Astrocyte (in vitro differentiated cells and primary cell): ENCODE measurements around the gene HOXD10. TPM values are rescaled to one million over a fixed set of nuclear protein-coding genes. Genes with fewer than 3 reads are reported as not detected.

Experiments used
- DNase-seq: peaks from one replicate; pipeline ENCODE4 v3.0.0-alpha.2; 2010; ENCODE audit warnings: low read depth
- FAIRE-seq: peaks from 2 replicates; lab custom pipeline; 2011; peaks lifted over from hg19 to GRCh38; lab: Jason Lieb, UNC
- H2AFZ ChIP-seq: 2 replicates; pipeline ENCODE4 v1.6.0; 2012; ENCODE audit warnings: low read depth, low read length, inconsistent platforms
- H3K27ac ChIP-seq: 2 replicates; pipeline ENCODE4 v1.5.1; 2011; ENCODE audit warnings: low read depth, low read length, inconsistent platforms
- H3K27me3 ChIP-seq: 2 replicates; pipeline ENCODE4 v1.6.0; 2011; ENCODE audit warnings: low read length, inconsistent platforms; ENCODE audit not compliant: insufficient read depth
- H3K36me3 ChIP-seq: 2 replicates; pipeline ENCODE4 v1.5.1; 2011; ENCODE audit warnings: low read length, inconsistent platforms; ENCODE audit not compliant: insufficient read depth
- H3K4me1 ChIP-seq: 2 replicates; pipeline ENCODE4 v1.5.1; 2011; ENCODE audit warnings: low read length, inconsistent platforms; ENCODE audit not compliant: insufficient read depth
- H3K4me2 ChIP-seq: 2 replicates; pipeline ENCODE4 v1.6.0; 2012; ENCODE audit warnings: low read length, inconsistent platforms
- H3K4me3 ChIP-seq: 2 replicates; pipeline ENCODE4 v1.5.1; 2011; ENCODE audit warnings: low read depth, mild to moderate bottlenecking, low read length, inconsistent platforms; ENCODE audit not compliant: insufficient read depth
- H3K79me2 ChIP-seq: 2 replicates; pipeline ENCODE4 v1.6.0; 2012; ENCODE audit warnings: mild to moderate bottlenecking, low read length, inconsistent platforms; ENCODE audit not compliant: insufficient read depth
- H3K9ac ChIP-seq: 2 replicates; pipeline ENCODE4 v1.6.0; 2012; ENCODE audit warnings: mild to moderate bottlenecking, low read length, inconsistent platforms
- H3K9me3 ChIP-seq: 2 replicates; pipeline ENCODE4 v1.5.1; 2012; ENCODE audit warnings: low read depth, mild to moderate bottlenecking, low read length, inconsistent platforms; ENCODE audit not compliant: insufficient read depth
- H4K20me1 ChIP-seq: 2 replicates; pipeline ENCODE4 v1.6.0; 2012; ENCODE audit warnings: low read length, inconsistent platforms; ENCODE audit not compliant: insufficient read depth
- H3K27ac Mint-ChIP-seq: one replicate; pipeline ENCODE4 v1.8.0; 2021; ENCODE audit warnings: mild to moderate bottlenecking, mixed read lengths; ENCODE audit not compliant: unreplicated experiment
- H3K27me3 Mint-ChIP-seq: one replicate; pipeline ENCODE4 v1.8.0; 2021; ENCODE audit warnings: low read depth, mixed read lengths; ENCODE audit not compliant: unreplicated experiment
- H3K36me3 Mint-ChIP-seq: one replicate; pipeline ENCODE4 v1.8.0; 2021; ENCODE audit warnings: low read depth, mixed read lengths; ENCODE audit not compliant: unreplicated experiment
- H3K4me1 Mint-ChIP-seq: one replicate; pipeline ENCODE4 v1.8.0; 2021; ENCODE audit warnings: low read depth, mixed read lengths; ENCODE audit not compliant: unreplicated experiment
- H3K4me3 Mint-ChIP-seq: one replicate; pipeline ENCODE4 v1.8.0; 2021; ENCODE audit warnings: mild to moderate bottlenecking, moderate library complexity, mixed read lengths; ENCODE audit not compliant: unreplicated experiment
- H3K9me3 Mint-ChIP-seq: one replicate; pipeline ENCODE4 v1.8.0; 2021; ENCODE audit warnings: mild to moderate bottlenecking, mixed read lengths; ENCODE audit not compliant: unreplicated experiment
- CTCF ChIP-seq: IDR thresholded peaks from 2 replicates; pipeline ENCODE4 v1.5.1; 2011; ENCODE audit warnings: low read depth, mild to moderate bottlenecking, inconsistent platforms, low read length, moderate library complexity; ENCODE audit not compliant: insufficient read depth
- EZH2 ChIP-seq: IDR thresholded peaks from 2 replicates; pipeline ENCODE4 v1.6.1; 2012; ENCODE audit warnings: mild to moderate bottlenecking, low read length, inconsistent platforms; ENCODE audit not compliant: insufficient read depth
- total RNA-seq: library from RNA; stranded (reverse); gene quantifications from 2 replicates; pipeline ENCODE4 v1.2.1, GENCODE V29; 2021

The HOXD10 gene
- total RNA-seq, 1 donor from 2014 or later: not detected

GRCh38 chr2:176118601-176119339 is 2.2 kb downstream of the HOXD10 start:
- no peak overlapping the region for H3K27ac ChIP-seq
- no peaks in the 10 kb centered on the region for H3K36me3 ChIP-seq
- H3K4me1 ChIP-seq: peaks cover 8% of the 10 kb centered on the region
- no peak overlapping the region for H3K9ac ChIP-seq
- H4K20me1 ChIP-seq: no peaks in the 10 kb centered on the region
- Mint-ChIP-seq H3K4me3 (no peak overlapping the region), H3K4me1 (no peaks in the 10 kb centered on the region), H3K36me3 (peaks cover 5% of the 10 kb centered on the region), H3K27me3 (peaks cover 76% of the 10 kb centered on the region), H3K27ac (no peak overlapping the region), H3K9me3 (peaks cover 40% of the 10 kb centered on the region)
- peak; percentile 19 for TF ChIP-seq CTCF
- TF ChIP-seq EZH2: peak; percentile 51
- no peaks in the 10 kb centered on the region for H3K79me2 ChIP-seq
- peaks cover 99% of the 10 kb centered on the region for H3K27me3 ChIP-seq
- H3K4me2 ChIP-seq: no peak overlapping the region
- peaks cover 9% of the 10 kb centered on the region for H3K9me3 ChIP-seq
- H3K4me3 ChIP-seq: no peak overlapping the region
- DNase-seq (no peak), FAIRE-seq (no peak)
- no peak overlapping the region for H2AFZ ChIP-seq

- H3K27ac Mint-ChIP-seq: no peak overlapping the region
- no peak overlapping the region for H3K4me3 Mint-ChIP-seq
- H3K36me3 ChIP-seq: no peaks in the 10 kb centered on the region
- H3K4me1 Mint-ChIP-seq: no peaks in the 10 kb centered on the region
- H3K79me2 ChIP-seq: no peaks in the 10 kb centered on the region
- no peaks in the 10 kb centered on the region for H4K20me1 ChIP-seq
- peaks cover 40% of the 10 kb centered on the region for H3K9me3 Mint-ChIP-seq
- peaks cover 8% of the 10 kb centered on the region for H3K4me1 ChIP-seq
- H3K27me3 ChIP-seq: peaks cover 99% of the 10 kb centered on the region
- H3K27ac ChIP-seq: no peak overlapping the region
- DNase-seq (no peak), FAIRE-seq (no peak)
- H3K9ac ChIP-seq: no peak overlapping the region
- H2AFZ ChIP-seq: no peak overlapping the region
- no peak overlapping the region for H3K4me3 ChIP-seq
- H3K36me3 Mint-ChIP-seq: peaks cover 5% of the 10 kb centered on the region
- H3K4me2 ChIP-seq: no peak overlapping the region
- H3K9me3 ChIP-seq: peaks cover 9% of the 10 kb centered on the region
- peaks cover 76% of the 10 kb centered on the region for H3K27me3 Mint-ChIP-seq
- TF ChIP-seq CTCF (no peak), EZH2 (peak; percentile 38)
Measured at GRCh38 chr2:176120364-176121189, 4.0 kb downstream of the HOXD10 start.
